Measurements from ENCODE around the gene DPP8.

Gene DPP8

GRCh38 chr15:65518633-65519285 lies 1.3 kb upstream of the DPP8 start:
- DNase-seq (ENCODE audit: low spot score) = no peak
- peaks cover 24% of the 10 kb centered on the region for H3K36me3 ChIP-seq (ENCODE audit: low read depth)
- H3K27me3 ChIP-seq (ENCODE audit: insufficient read depth, poor library complexity, severe bottlenecking) = no peaks in the 10 kb centered on the region
- H3K9me3 ChIP-seq (ENCODE audit: severe bottlenecking) = no peaks in the 10 kb centered on the region
- H3K4me1 ChIP-seq (ENCODE audit: insufficient read depth, poor library complexity, severe bottlenecking) = peaks cover 10% of the 10 kb centered on the region
- no peak for ATAC-seq (ENCODE audit: low read depth)
- TF ChIP-seq CTCF (IDR thresholded peaks at IDR 0.05; ENCODE audit: poor library complexity, severe bottlenecking) = no peak
- H3K4me3 ChIP-seq (ENCODE audit: severe bottlenecking) = no peak overlapping the region
- no peak overlapping the region for H3K27ac ChIP-seq (ENCODE audit: poor library complexity, severe bottlenecking)

- ATAC-seq (ENCODE audit: low read depth) (peak; percentile 20), DNase-seq (ENCODE audit: low spot score) (no peak)
- TF ChIP-seq CTCF (IDR thresholded peaks at IDR 0.05; ENCODE audit: poor library complexity, severe bottlenecking) = peak; percentile 98
- peaks cover 10% of the 10 kb centered on the region for H3K4me1 ChIP-seq (ENCODE audit: insufficient read depth, poor library complexity, severe bottlenecking)
- peaks cover 30% of the 10 kb centered on the region for H3K36me3 ChIP-seq (ENCODE audit: low read depth)
- no peaks in the 10 kb centered on the region for H3K27me3 ChIP-seq (ENCODE audit: insufficient read depth, poor library complexity, severe bottlenecking)
- H3K27ac ChIP-seq (ENCODE audit: poor library complexity, severe bottlenecking) = peak overlapping the region; percentile 65
- no peaks in the 10 kb centered on the region for H3K9me3 ChIP-seq (ENCODE audit: severe bottlenecking)
- H3K4me3 ChIP-seq (ENCODE audit: severe bottlenecking) = peak overlapping the region; percentile 98
These were observed 348 bp upstream of the DPP8 start for GRCh38 chr15:65517866-65518207.

- no peak overlapping the region for H3K4me3 ChIP-seq (ENCODE audit: severe bottlenecking)
- ATAC-seq (ENCODE audit: low read depth) (no peak), DNase-seq (ENCODE audit: low spot score) (no peak)
- no peak for TF ChIP-seq CTCF (IDR thresholded peaks at IDR 0.05; ENCODE audit: poor library complexity, severe bottlenecking)
- no peaks in the 10 kb centered on the region for H3K27me3 ChIP-seq (ENCODE audit: insufficient read depth, poor library complexity, severe bottlenecking)
- H3K27ac ChIP-seq (ENCODE audit: poor library complexity, severe bottlenecking) = no peak overlapping the region
- peaks cover 68% of the 10 kb centered on the region for H3K36me3 ChIP-seq (ENCODE audit: low read depth)
- H3K9me3 ChIP-seq (ENCODE audit: severe bottlenecking) = no peaks in the 10 kb centered on the region
- peaks cover 10% of the 10 kb centered on the region for H3K4me1 ChIP-seq (ENCODE audit: insufficient read depth, poor library complexity, severe bottlenecking)
These were observed 4.6 kb downstream of the DPP8 start for GRCh38 chr15:65512807-65513416.

- DNase-seq (ENCODE audit: low spot score) = no peak
- H3K36me3 ChIP-seq (ENCODE audit: low read depth) = peaks cover 75% of the 10 kb centered on the region
- H3K9me3 ChIP-seq (ENCODE audit: severe bottlenecking) = no peaks in the 10 kb centered on the region
- H3K27me3 ChIP-seq (ENCODE audit: insufficient read depth, poor library complexity, severe bottlenecking) = no peaks in the 10 kb centered on the region
- no peak overlapping the region for H3K4me3 ChIP-seq (ENCODE audit: severe bottlenecking)
- no peak for TF ChIP-seq CTCF (IDR thresholded peaks at IDR 0.05; ENCODE audit: poor library complexity, severe bottlenecking)
- peaks cover 10% of the 10 kb centered on the region for H3K4me1 ChIP-seq (ENCODE audit: insufficient read depth, poor library complexity, severe bottlenecking)
- no peak overlapping the region for H3K27ac ChIP-seq (ENCODE audit: poor library complexity, severe bottlenecking)
- ATAC-seq (ENCODE audit: low read depth) = no peak
These were observed 5.3 kb downstream of the DPP8 start for GRCh38 chr15:65512189-65512588.

GRCh38 chr15:65509321-65509720 lies 8.2 kb downstream of the DPP8 start:
- H3K9me3 ChIP-seq (ENCODE audit: severe bottlenecking) = no peaks in the 10 kb centered on the region
- no peaks in the 10 kb centered on the region for H3K4me1 ChIP-seq (ENCODE audit: insufficient read depth, poor library complexity, severe bottlenecking)
- no peak overlapping the region for H3K4me3 ChIP-seq (ENCODE audit: severe bottlenecking)
- no peaks in the 10 kb centered on the region for H3K27me3 ChIP-seq (ENCODE audit: insufficient read depth, poor library complexity, severe bottlenecking)
- TF ChIP-seq CTCF (IDR thresholded peaks at IDR 0.05; ENCODE audit: poor library complexity, severe bottlenecking) = no peak
- peaks cover 85% of the 10 kb centered on the region for H3K36me3 ChIP-seq (ENCODE audit: low read depth)
- ATAC-seq (ENCODE audit: low read depth) = no peak
- H3K27ac ChIP-seq (ENCODE audit: poor library complexity, severe bottlenecking) = no peak overlapping the region
- no peak for DNase-seq (ENCODE audit: low spot score)

Data from RWPE2 (cell line).